GM12874 (cell line): ENCODE measurements around the gene ATP8B4.

Source experiments
- CTCF ChIP-seq: IDR thresholded peaks from 2 replicates; pipeline ENCODE4 v1.5.1; 2011; ENCODE audit warnings: low read depth, mild to moderate bottlenecking, control low read depth, low read length, moderate library complexity; ENCODE audit not compliant: insufficient read depth

The ATP8B4 gene

GRCh38 chr15:49826640-49827234 is 292.3 kb downstream of the ATP8B4 start:
- TF ChIP-seq CTCF = no peak

- no peak for TF ChIP-seq CTCF
These were observed 294.3 kb downstream of the ATP8B4 start for GRCh38 chr15:49824775-49825099.

- no peak for TF ChIP-seq CTCF
These were observed 294.9 kb downstream of the ATP8B4 start for GRCh38 chr15:49823987-49824774.

GRCh38 chr15:49817100-49817499 is 301.9 kb downstream of the ATP8B4 start:
- no peak for TF ChIP-seq CTCF

- no peak for TF ChIP-seq CTCF
These were observed 303.1 kb downstream of the ATP8B4 start for GRCh38 chr15:49815950-49816349.

GRCh38 chr15:49815526-49815925 is 303.5 kb downstream of the ATP8B4 start:
- TF ChIP-seq CTCF = no peak

GRCh38 chr15:49814709-49815108 is 304.3 kb downstream of the ATP8B4 start:
- TF ChIP-seq CTCF = no peak
